HCT116 (cell line): Measurements from ENCODE around the gene ZNF586. TPM values are rescaled to one million over a fixed set of nuclear protein-coding genes. Genes with fewer than 3 reads are reported as not detected.
"Not testable (repeated sequence)": the region's sequence is repeated elsewhere in the genome, so short reads cannot be mapped to it uniquely, and the experiment has no call there.

Experiments used
- ATAC-seq: fragments of 200-7000 bp; cut with Tn5 transposase; 2 replicates; pipeline ENCODE4 v1.9.1; 2020; ENCODE audit warnings: mild to moderate bottlenecking, moderate library complexity
- BruUV-seq: library from RNA; stranded (reverse); fragments of 400-500 nt; replicated peaks from 2 replicates; lab custom pipeline; 2021; lab: Mats Ljungman, UMichigan
- CTCF ChIA-PET: fragments of 300-600 bp; sonication (Branson Sonifier 250); formaldehyde crosslinking; loops from one replicate; lab custom pipeline; 2021; ENCODE audit warnings: antibody characterized with exemption; lab: Charles Lee
- POLR2A ChIA-PET: fragments of 300-600, 350-600 bp; sonication (Branson Sonifier 250); formaldehyde crosslinking; loops from one replicate; lab custom pipeline; 2021; ENCODE audit warnings: antibody characterized with exemption; lab: Charles Lee
- RAD21 ChIA-PET, 2 experiments: fragments of 300-600 bp; sonication (Branson Sonifier 250); formaldehyde crosslinking; loops; one replicate each; lab custom pipeline; 2023; ENCODE audit warnings: low total read pairs in 2 of 2; ENCODE audit not compliant: uncharacterized antibody in 2 of 2, unreplicated experiment in 2 of 2, low non-redundant PET in 1 of 2; lab: Charles Lee
- DNase-seq: peaks from one replicate; pipeline ENCODE4 v3.0.0-alpha.2; 2010; ENCODE audit warnings: low read depth, low spot score
- H2AFZ ChIP-seq: fragments of 200-600 bp; shearing (Covaris generic), sonication (generic); 2 replicates; pipeline ENCODE4 v1.6.1; 2017; ENCODE audit warnings: low read depth, mixed run types, mixed read lengths, antibody characterized with exemption, low read length; ENCODE audit not compliant: poor library complexity, severe bottlenecking
- H3K27ac ChIP-seq: 2 replicates; pipeline ENCODE4 v1.5.1; 2012; ENCODE audit warnings: low read depth, low read length
- H3K27me3 ChIP-seq: fragments of 200-600 bp; sonication (generic); 2 replicates; pipeline ENCODE4 v1.6.1; 2016; ENCODE audit warnings: mixed run types, low read length, mixed read lengths; ENCODE audit not compliant: insufficient read depth
- H3K36me3 ChIP-seq, 2 experiments: fragments of 200-500 bp in 1 of 2; fragments of 200-600 bp in 1 of 2; sonication (Bioruptor generic) in 1 of 2; sonication (generic) in 1 of 2; 2 replicates each; pipeline versions ENCODE4 v1.5.1 to v1.6.1; 2014 to 2016; ENCODE audit warnings: low read length in 2 of 2, inconsistent platforms in 1 of 2, mixed read lengths in 1 of 2, mixed run types in 1 of 2; ENCODE audit not compliant: insufficient read depth in 2 of 2, control insufficient read depth in 1 of 2
- H3K4me1 ChIP-seq, 2 experiments: fragments of 200-600 bp in 1 of 2; sonication (generic) in 1 of 2; 2 replicates each; pipeline versions ENCODE4 v1.5.1 to v1.6.1; 2012 to 2017; ENCODE audit warnings: low read length in 2 of 2, inconsistent platforms in 1 of 2, mild to moderate bottlenecking in 1 of 2, mixed read lengths in 1 of 2, mixed run types in 1 of 2, moderate library complexity in 1 of 2; ENCODE audit not compliant: insufficient read depth in 2 of 2, control insufficient read depth in 1 of 2
- H3K4me2 ChIP-seq: fragments of 200-600 bp; sonication (generic); 2 replicates; pipeline ENCODE4 v1.6.1; 2017; ENCODE audit warnings: mixed run types, low read length, mixed read lengths
- H3K4me3 ChIP-seq, 2 experiments: fragments of 200-600 bp in 1 of 2; sonication (generic) in 1 of 2; replicated peaks in 1 of 2; 2 replicates each; pipeline ENCODE4 v1.5.1; 2011 to 2016; ENCODE audit warnings: low read length in 2 of 2, control low read depth in 1 of 2, low read depth in 1 of 2, mild to moderate bottlenecking in 1 of 2, mixed read lengths in 1 of 2, mixed run types in 1 of 2
- H3K79me2 ChIP-seq: fragments of 200-600 bp; sonication (generic); 2 replicates; pipeline ENCODE4 v1.6.1; 2017; ENCODE audit warnings: mild to moderate bottlenecking, mixed run types, low read length, moderate library complexity, mixed read lengths; ENCODE audit not compliant: insufficient read depth
- H3K9ac ChIP-seq: fragments of 200-600 bp; sonication (generic); 2 replicates; pipeline ENCODE4 v1.6.1; 2016; ENCODE audit warnings: low read length, mixed read lengths
- H3K9me2 ChIP-seq: fragments of 200-600 bp; sonication (generic), shearing (Covaris generic); 2 replicates; pipeline ENCODE4 v1.6.1; 2017; ENCODE audit warnings: mixed run types, mild to moderate bottlenecking, moderate library complexity; ENCODE audit not compliant: insufficient read depth
- H3K9me3 ChIP-seq, 2 experiments: fragments of 200-500 bp in 1 of 2; fragments of 200-600 bp in 1 of 2; sonication (Bioruptor generic) in 1 of 2; sonication (generic) in 1 of 2; 2 replicates each; pipeline ENCODE4 v1.6.1; 2014 to 2017; ENCODE audit warnings: low read length in 2 of 2, mixed read lengths in 2 of 2, inconsistent platforms in 1 of 2, low read depth in 1 of 2, mild to moderate bottlenecking in 1 of 2, mixed run types in 1 of 2, moderate library complexity in 1 of 2; ENCODE audit not compliant: control insufficient read depth in 1 of 2, insufficient read depth in 1 of 2
- H4K20me1 ChIP-seq: fragments of 200-600 bp; sonication (generic), shearing (Covaris generic); 2 replicates; pipeline ENCODE4 v1.6.1; 2017; ENCODE audit warnings: mixed run types, mild to moderate bottlenecking, moderate library complexity; ENCODE audit not compliant: insufficient read depth
- EZH2 ChIP-seq: fragments of 200-600 bp; sonication (generic); IDR thresholded peaks from 2 replicates; pipeline ENCODE4 v1.6.1; 2017; ENCODE audit warnings: antibody characterized with exemption, mixed run types
- intact Hi-C: fragments of 100-400 bp; cut with micrococcal nuclease; formaldehyde crosslinking; loops from 2 replicates; pipeline ENCODE4 v1.10.0; 2022
- total RNA-seq: library from RNA; stranded (reverse); gene quantifications from one replicate; pipeline ENCODE4 v1.2.1, GENCODE V29; 2021; ENCODE audit not compliant: unreplicated experiment

The ZNF586 gene
- total RNA-seq, 1 experiment from 2014 or later = 3.5 TPM

GRCh38 chr19:57820599-57820998, 51.1 kb downstream of the ZNF586 start:
- ChIA-PET POLR2A (interaction anchor here (0.6 kb wide), 1 partner anchor 522 kb away, joined by 3 read pairs; no protein-coding TSS in a partner anchor), CTCF (no interaction called here), RAD21 (no interaction called here)
- no peak overlapping the region for H2AFZ ChIP-seq
- ATAC-seq (no peak), DNase-seq (no peak)
- no TSS peak for BruUV-seq
- H3K9me3 ChIP-seq = no peaks in the 10 kb centered on the region
- no peak for TF ChIP-seq EZH2
- H3K27me3 ChIP-seq = no peaks in the 10 kb centered on the region
- H3K9me2 ChIP-seq = no peaks in the 10 kb centered on the region
- intact Hi-C loops = no loop called here
- peaks cover 6% of the 10 kb centered on the region; the same call in 1 of the 2 replicates for H4K20me1 ChIP-seq
- peaks cover 0 to 14% of the 10 kb centered on the region in 2 experiments; a peak in 3 of 4 replicates for H3K4me1 ChIP-seq
- peak overlapping the region; percentile 71 to 95 for H3K4me3 ChIP-seq
- H3K27ac ChIP-seq = no peak overlapping the region
- H3K36me3 ChIP-seq = peaks cover under 1 to 10% of the 10 kb centered on the region in 2 experiments; a peak in 2 of 4 replicates
- H3K9ac ChIP-seq = peak overlapping the region; percentile 98
- H3K79me2 ChIP-seq = peaks cover 62% of the 10 kb centered on the region
- peak overlapping the region; percentile 85 for H3K4me2 ChIP-seq

GRCh38 chr19:57821095-57821494, 51.6 kb downstream of the ZNF586 start:
- H3K27ac ChIP-seq, intact Hi-C loops: not testable (repeated sequence)

GRCh38 chr19:57821501-57821900, 52.0 kb downstream of the ZNF586 start:
- H3K36me3 ChIP-seq = peaks cover 3 to 19% of the 10 kb centered on the region in 2 experiments; a peak in 2 of 4 replicates
- H3K79me2 ChIP-seq = peaks cover 71% of the 10 kb centered on the region
- H3K27me3 ChIP-seq, DNase-seq, H3K9ac ChIP-seq, intact Hi-C loops, H4K20me1 ChIP-seq, ATAC-seq, H3K27ac ChIP-seq, CTCF ChIA-PET, RAD21 ChIA-PET, H2AFZ ChIP-seq, POLR2A ChIA-PET, H3K4me2 ChIP-seq, BruUV-seq, H3K4me3 ChIP-seq, H3K9me3 ChIP-seq, H3K9me2 ChIP-seq: not testable (repeated sequence)
- peaks cover 0 to 14% of the 10 kb centered on the region in 2 experiments; a peak in 3 of 4 replicates for H3K4me1 ChIP-seq

More at GRCh38 chr19:57821095-57821494, 51.6 kb downstream of the ZNF586 start:
- H4K20me1 ChIP-seq, BruUV-seq, H3K9me3 ChIP-seq, ATAC-seq, RAD21 ChIA-PET, H3K9ac ChIP-seq, H3K9me2 ChIP-seq, DNase-seq, POLR2A ChIA-PET, CTCF ChIA-PET, H2AFZ ChIP-seq, H3K27me3 ChIP-seq: not testable (repeated sequence)
- Histone ChIP-seq H3K4me3 (peak overlapping the region; percentile 71 to 95), H3K4me1 (peaks cover 0 to 14% of the 10 kb centered on the region in 2 experiments; a peak in 3 of 4 replicates), H3K4me2 (peak overlapping the region; percentile 85), H3K79me2 (peaks cover 67% of the 10 kb centered on the region), H3K36me3 (peaks cover 3 to 15% of the 10 kb centered on the region in 2 experiments; a peak in 2 of 4 replicates)

- H3K9ac ChIP-seq, H3K9me2 ChIP-seq, H3K4me2 ChIP-seq, DNase-seq, H3K27ac ChIP-seq, H2AFZ ChIP-seq, H4K20me1 ChIP-seq, RAD21 ChIA-PET, CTCF ChIA-PET, H3K27me3 ChIP-seq, intact Hi-C loops, BruUV-seq, POLR2A ChIA-PET, H3K9me3 ChIP-seq, H3K4me3 ChIP-seq, ATAC-seq: not testable (repeated sequence)
- H3K36me3 ChIP-seq = peaks cover 3 to 20% of the 10 kb centered on the region in 2 experiments; a peak in 2 of 4 replicates
- H3K79me2 ChIP-seq = peaks cover 86% of the 10 kb centered on the region
- H3K4me1 ChIP-seq = peaks cover 0 to 14% of the 10 kb centered on the region in 2 experiments; a peak in 3 of 4 replicates
Observed at GRCh38 chr19:57823155-57823554, 53.7 kb downstream of the ZNF586 start.
